Putamen (tissue), 1 donor: ENCODE measurements around the gene PALLD.

ENCODE experiments used
- DNase-seq: peaks from one replicate; pipeline ENCODE4 v3.0.0-alpha.2; 2016; ENCODE audit warnings: low spot score

Gene PALLD

DNA sequence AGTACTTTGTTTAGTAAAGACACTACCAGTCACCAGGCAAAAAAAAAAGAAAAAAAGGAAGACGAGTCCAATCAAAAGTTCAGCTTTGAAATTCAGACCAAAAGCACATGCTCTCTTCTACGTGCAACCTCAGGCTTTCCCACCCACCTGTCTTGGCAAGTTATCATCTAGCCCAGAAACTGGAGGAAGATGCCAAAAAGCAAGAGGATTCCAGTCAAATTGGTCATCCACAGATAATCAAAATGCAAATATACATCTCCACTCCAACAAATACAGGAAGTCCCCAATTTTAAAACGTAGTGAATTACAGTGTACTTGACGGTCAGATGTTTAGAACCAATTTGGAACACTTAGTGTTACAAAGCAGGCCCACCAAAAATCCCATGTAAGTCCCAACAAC lies 96.5 kb downstream of the PALLD start:
- DNase-seq: no peak

DNA sequence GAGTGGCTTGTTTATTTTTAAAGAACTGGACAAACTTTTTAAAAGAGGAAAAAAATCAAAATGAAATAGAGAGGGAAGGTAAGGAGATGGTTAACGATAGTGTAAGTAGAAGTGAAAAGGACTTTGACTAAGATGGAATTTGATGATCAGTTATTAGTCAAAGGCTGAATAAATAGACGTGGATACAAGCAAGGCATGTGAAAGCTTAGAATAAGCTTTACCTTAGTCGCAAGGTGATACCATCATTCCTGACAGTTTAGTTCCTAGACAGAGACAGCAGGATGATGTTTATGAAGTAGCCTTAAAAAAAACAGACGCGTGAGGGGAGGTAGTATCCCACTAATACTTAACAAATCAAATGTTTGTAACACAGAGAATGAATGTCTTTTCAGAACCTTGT lies 97.3 kb downstream of the PALLD start:
- DNase-seq: no peak

DNA sequence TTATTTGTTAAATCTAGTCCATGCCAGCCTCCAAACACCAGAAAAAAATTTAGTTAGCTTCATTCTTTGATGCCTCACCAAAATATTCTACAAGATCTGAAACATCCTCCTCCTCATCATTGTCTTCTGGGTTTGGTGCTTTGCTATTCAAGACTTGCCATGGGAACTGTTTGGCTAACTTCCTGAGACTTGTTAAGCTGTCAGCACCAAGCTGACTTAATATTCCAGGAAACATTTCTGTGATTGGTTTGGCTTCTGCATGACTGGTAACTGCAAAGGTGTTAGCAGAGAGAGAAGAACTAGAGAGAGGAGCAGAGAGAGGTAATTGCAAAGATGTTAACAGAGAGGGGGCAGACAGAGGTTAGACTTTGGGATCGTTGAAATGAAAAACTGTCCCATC lies 101.3 kb downstream of the PALLD start:
- peak; percentile 10 for DNase-seq

DNA sequence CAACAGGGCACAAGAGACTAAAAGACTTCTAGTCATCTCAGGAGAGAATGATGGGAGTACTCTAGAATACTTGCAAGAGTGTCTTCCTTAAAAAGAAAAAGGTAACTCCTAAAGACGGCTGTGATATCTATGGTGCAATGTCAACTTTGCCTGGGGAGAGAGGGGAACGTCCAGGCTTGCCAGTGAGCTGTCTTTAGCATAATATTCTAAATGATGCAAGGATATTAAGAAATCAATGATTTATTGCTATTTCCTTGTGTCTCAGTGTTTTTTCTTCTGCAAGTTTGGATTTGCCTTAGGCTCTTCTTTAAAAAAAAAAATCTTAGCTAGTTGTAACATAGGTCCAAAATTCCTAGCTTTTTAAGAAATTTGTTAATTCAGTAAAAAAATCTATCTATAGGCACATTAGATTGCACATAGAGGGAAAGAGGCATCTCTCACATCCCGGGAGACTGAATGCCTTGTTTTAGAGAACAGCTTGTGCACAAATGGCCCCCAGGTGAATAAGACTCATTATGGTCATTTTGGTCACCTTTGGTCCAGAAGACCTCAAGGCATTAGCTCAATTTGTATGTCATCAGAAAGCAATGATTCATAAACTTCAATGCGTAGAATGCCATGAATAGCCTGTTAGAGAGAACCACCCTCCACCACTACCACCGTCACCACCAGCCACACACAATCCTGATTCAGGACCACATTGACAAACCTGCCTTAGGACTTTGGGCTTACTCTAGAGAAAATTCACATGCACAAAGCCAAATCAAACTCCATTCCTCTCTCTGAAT lies 104.1 kb downstream of the PALLD start:
- DNase-seq: no peak

DNA sequence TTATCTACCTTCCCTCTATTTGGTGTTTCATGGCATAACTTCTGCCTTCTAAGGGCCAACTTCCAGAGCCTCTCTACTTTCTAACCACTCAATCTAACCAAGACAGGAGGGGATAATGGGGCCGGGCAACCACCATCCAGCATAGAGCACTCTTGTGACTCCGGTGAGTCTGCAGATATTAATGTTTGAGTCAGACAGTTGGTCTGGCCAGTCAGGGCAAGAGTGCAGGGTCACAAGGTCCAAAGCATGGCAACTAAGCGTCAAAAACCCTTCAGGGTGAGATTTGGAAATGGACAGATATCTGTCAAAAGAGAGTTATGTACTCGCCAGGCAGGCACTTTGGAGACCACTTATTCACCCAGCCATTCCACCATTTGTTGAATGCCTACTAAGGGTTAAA lies 105.0 kb downstream of the PALLD start:
- DNase-seq: no peak

DNA sequence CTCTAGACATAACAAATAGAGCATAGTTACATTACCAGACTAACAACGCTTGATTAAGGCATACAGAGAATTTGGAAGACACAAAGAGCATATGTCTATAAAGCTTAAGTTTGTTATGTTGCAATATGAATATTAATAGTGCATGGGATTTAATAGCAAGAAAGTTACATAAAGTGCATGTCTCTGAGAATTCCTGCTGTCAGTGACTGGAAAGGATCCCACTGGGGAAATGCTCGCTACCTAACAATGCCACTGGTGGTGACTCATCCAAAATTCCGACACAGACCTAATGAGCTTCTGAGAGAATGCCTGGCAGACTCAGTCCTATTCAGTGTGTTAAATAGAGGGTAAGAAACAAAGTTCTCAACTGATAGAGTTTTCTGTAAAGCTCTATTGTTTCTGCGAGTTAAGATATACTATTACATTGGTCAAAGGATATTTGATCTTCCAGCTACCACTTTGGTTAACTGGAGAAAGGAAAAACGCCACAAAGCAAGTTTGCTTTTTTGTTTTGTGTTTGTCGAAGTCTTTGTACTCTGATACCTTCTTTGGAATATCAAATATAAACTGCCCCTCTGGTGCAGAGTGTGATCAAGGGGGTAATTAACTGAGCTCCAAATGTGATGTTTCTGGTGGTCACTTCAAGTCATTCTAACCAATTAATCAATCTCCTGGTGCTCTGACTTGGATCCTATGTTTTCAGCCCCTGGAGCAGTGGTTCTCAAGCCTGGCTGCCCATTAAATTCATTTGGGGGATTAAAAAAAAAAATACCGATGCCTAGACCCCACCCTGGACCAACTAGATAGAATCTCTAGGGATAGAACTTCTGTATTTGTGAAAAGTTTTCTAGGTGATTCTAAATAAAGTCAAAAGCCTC lies 107.9 kb downstream of the PALLD start:
- peak; percentile 44 for DNase-seq

DNA sequence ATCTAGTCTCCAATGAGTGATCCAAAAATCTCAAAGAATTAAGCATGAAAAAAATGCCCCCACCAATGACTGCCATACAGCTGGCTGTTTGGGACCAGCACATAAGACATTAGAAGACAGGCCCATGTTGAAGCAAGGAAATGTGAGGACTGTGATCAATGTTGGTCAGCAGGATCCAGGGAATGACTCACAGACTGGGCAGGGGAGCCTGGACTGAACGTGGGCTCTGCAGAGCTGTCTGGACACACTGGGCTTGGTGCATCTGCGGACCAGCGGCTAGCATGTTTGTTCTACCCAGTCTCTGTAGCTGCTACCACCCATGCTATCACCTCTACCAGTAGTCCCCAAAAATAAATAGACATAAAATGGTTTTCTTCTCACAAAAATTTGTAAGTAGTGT lies 108.6 kb downstream of the PALLD start:
- no peak for DNase-seq

DNA sequence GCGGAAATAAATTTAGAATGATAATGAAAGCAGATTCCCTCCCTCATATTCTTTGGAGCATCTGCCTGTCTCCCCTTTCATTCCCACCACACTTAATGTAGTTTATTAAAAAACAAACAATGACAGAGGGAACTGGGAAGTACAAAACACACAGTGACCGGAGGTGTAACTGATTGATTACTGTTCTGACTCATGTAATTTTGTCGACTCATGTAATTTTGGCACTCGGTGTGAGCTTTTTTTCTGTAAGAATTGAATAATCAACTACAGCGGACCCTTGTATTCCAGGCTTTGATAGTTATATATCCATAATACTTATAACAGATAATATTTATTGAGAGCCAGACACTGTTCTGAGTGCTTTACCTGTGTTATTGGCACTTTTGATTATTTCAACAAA lies 110.4 kb downstream of the PALLD start:
- DNase-seq: no peak

DNA sequence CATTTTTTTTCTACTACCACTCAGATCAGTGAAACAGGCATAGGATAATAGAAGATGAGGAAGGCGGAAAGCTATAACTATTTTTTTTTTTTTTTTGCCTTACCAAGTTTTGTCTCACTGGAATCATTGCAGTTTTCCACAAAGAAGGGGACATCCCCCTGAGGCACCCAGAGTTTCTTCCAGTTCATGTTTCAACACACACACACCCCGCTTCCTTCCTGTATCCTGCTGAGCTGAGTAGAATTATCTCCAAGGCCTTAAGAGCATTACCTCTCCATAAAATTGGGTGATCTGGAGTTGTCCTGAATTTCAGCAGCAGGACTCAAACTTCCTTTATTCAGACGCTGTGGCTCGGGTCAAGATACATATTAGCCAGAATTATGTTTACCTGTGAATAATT lies 111.9 kb downstream of the PALLD start:
- DNase-seq: no peak

DNA sequence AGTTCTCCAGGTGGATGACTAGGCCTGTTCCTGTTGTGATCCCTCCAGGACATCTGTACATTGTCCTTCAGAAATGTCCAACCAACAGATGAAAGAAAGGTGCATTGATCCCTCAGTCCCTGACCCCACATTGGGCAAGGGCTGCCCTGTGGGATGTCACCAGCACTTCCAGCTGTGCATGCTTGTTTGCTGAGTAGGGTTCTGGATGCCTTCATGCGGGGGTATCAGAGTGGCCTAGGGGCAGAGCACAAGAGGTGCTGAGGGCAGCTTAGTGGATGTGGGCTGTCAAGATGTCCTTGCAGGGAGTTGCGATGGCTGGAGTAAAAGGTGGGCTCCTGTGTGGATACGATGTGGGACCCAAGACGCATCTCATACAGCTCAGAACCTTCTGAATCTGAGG lies 112.5 kb downstream of the PALLD start:
- no peak for DNase-seq

DNA sequence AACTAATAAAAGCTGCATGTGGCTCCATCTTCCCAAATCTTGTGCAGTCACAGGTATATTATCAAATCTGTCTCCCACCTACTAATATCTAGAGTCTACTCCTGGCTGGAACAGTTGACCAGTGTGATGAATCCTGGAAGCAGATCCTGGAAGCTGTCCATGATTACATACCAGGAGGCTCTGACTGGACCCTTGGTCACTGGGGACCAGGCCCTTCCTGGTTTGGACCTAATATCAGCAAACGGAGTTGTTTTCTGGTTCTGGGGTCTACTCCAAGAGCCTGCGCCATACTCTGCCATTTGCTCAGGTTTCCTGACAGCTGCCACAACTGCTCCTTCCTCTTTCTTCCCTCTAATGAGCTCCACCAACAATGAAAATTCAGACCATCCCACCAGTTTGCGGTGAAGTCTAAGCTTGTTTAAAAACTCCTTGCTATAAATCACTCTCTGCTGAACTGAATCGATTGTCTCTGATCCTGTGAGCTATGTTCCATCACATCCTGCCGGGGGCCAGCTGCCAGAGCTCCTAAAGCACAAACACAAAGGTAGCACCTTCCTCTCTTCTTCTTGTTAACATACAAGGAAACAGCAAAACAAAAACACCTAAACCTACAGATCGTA lies 114.2 kb downstream of the PALLD start:
- no peak for DNase-seq

DNA sequence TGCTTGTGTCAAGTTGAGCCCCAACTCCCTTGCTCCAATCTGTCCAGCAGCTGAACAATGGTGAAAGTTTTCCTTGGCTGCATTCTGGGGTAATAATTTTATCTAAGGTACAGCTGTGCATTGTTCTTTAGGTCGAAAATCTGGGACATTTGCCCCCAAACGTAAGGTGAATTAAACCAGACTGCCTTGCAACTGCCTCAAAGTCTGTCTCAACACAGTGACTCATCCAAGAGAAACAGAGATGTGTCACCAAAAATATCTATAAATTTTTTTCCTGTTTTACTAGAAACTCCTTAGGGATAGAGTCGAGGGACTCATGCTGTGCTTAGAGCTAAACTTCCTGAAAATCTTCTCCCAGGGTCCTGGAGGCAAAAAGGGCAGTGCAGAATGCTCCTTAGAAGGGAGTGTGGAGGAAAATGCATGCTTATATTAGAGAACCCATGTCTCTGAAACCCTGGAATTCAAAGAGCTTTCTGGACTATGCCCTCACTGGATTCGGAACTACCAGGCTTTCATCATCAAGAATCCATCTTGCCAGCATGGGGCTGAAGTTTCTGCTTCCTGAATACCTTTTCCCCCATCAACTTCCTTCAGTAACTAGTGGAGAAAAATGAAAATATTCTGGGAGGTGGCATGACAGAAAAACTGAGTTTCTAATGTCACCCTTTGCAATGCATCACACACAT lies 115.7 kb downstream of the PALLD start:
- DNase-seq: no peak

DNA sequence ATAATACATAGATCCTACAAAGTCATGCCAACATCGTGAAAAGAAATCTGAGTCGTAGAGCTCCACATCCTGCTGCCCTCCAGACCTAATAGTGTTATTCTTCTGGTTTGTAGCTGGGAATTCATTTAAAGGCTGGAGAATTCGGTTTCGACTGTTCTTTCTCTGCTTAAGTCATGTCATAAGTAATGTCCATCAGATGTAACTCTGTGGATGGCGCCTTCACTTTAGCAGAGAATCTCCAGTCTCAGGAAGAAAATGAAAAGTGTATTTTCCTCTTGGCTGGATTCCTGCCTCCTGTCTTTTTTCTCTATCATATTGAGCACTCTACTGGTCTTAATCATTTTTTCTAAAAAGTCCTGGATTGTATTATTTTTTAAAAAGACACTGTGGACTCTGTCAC lies 117.0 kb downstream of the PALLD start:
- no peak for DNase-seq

DNA sequence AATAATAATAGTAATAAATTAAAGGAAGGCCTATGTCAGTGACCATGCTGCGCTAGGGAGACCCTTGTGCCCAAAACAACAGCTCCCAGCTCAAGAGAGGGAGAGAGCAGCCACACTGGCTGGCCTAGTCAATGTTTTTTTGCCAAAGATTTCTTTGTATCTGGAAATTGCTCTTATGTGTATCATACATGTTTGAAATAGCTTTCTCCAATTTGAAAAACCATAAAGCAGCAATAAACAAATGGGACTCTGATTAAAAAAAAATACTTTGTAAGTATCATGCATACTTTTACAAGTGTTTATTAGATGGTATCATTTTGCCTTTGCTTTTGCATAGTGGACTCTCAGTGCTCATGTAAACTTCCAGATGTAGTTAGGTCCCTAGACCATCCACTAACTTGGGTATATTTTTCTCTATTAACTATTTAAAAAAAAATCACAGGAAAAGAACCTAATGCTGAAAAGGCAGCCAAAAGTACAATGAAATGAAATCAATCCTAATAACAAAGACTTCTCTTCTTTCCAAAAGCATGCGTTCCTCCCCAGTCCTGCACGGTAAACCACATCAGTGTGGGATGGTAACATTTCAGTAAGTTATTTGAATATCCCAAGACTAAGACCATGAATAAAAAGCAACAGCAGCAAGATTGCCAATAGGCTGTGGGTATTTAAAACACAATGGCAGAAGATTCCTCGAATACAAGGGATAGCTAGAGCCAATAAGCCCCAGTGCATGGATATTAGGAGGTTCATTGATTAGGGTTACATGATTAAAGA lies 117.6 kb downstream of the PALLD start:
- DNase-seq: no peak

DNA sequence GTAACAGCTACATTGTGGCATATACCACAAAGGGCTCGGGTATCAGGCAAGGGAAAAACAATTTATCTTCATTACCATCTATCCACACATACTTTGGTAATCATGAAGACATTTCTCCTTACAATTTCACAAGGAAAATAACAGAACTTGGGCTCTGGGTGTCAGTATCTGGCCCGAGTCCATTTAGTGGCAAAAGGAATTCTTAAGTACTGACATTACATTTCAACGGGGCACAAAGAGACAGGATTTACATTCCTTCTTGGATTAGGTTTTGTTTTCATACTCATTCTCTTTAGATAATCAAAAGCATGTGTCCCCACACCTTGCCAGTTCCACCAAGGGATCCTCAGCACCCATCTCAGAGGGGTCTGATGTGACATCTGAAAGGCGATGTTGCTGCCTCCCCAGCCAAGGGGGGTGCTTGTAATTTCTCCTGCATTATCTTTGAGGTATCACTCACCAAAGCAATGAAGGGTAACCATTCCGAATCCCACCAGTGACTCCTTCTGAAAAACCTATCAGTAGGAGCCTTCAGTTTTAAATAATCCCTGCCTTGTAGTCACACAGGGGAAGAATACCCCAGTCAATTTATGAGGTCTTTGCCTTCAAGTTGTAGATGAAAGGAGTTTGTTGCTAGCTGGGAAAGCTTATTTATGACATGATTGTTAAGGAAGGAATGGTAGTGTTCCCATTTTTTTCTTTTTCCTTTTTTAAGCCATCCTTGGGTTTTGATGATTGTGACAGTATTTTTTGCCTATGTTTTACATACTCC lies 118.6 kb downstream of the PALLD start:
- no peak for DNase-seq

DNA sequence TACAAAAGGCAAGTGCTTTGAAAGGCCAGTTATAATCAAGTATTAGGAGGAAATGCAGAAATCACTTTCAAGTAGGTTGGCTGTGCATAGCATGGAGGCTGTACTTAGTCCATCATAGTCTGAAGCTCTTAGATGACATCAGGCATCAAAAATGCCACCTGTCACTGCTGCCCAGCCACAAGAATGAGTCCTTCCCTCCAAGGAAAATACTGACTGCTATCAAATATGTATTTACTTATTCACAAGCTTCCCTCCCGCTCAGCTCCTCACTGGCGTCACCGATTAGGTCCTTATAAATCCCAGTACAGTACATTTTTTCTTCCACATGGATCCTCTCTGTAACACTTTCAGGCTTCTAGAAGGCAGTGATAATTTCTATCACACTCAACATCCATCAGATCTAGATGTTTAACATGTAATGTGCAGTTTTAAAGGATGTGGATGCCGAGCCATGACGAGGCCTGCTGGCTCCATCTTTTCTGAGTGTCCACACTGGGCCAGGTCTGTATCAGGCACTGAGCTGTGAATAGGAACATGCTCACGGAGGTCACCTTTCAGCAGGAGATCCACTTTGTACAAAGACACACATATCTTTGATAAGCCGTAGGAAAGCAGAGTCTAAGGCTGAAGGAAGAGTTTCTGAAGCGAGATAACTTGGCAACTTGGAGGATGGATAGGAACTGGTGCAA lies 121.9 kb downstream of the PALLD start:
- no peak for DNase-seq

DNA sequence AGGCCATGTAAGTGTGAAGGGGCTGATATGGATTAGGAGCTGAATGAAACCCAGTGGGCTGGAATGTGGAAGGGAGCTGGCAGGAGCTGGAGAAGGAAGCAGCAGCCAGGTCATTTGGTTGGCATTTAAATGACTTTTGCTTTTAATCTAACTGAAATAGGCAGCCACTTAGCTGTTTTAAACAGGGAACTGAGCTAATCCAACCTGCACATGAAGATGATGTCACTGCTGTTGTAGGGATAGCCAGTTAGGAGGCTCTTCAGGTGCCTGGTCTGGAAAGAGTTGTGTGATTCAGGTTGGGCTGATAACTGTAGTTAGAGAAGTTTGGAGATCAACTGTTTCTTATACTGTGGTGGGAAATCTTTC lies 122.4 kb downstream of the PALLD start:
- DNase-seq: no peak

DNA sequence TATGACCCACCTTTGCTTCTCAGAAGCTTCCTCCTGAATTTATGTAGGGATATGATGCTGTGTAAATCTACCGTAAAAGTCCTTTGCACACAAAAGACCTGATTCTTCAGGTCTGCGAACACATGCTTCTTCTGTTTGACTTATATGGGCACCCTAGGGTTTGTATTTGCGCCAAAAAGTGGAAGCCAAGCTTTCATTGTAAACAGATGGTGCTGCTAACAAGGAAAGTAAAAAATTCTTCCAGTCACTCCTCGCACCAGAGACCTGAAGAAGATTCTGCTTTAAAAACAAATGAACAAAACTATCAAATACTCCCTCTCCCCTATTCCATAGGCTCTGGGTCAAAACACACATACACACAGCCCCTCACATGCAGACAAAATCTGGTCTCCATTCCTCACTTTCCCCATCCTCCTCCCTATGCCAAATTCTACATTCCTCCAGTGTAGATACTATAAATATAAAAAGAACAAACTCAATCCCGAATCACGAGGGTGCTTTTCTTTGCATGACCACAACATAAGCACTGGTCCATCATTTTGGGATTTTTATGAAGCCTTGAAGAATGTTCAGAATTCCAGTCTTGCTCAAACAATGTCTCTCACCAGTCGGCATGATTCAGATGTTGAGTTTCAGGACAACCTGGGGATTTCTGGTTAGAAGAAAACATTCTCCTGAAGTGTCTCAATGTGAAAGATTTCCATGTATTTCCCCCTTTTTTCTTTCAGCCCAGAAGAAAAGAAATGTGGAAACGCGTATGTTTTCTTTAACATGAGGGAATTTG lies 125.1 kb downstream of the PALLD start:
- no peak for DNase-seq

DNA sequence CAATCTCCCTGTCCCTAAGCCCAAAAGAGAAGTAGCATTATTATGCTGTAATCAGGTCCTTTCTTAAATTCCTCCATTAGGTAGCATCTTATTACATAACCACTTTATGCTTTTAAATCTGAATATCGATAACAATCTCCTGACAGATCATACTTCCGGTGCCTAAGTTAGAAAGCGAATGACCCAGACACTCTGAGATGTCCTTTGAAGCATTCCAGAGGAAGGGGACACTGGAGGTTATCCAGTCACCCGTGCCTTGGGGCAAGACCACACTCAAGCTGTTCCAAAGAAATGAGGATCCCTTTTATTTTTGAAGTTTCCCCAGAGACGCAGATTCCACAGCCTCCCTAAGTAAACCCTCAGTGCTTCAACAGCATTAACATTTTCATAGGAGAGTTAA lies 125.7 kb downstream of the PALLD start:
- no peak for DNase-seq
